GM18502 (cell line): ENCODE data around the gene NR2F6.
A peak's percentile ranks its signal among the peaks of the same experiment; 100 is the strongest.
"Not testable (repeated sequence)": the region's sequence is repeated elsewhere in the genome, so short reads cannot be mapped to it uniquely, and the experiment has no call there.

Source experiments
- ATAC-seq: cut with Tn5 transposase; IDR thresholded peaks from one replicate; pipeline ENCODE4 v1.9.1; 2021; ENCODE audit warnings: mild to moderate bottlenecking; ENCODE audit not compliant: unreplicated experiment, poor library complexity

NR2F6 gene

DNA sequence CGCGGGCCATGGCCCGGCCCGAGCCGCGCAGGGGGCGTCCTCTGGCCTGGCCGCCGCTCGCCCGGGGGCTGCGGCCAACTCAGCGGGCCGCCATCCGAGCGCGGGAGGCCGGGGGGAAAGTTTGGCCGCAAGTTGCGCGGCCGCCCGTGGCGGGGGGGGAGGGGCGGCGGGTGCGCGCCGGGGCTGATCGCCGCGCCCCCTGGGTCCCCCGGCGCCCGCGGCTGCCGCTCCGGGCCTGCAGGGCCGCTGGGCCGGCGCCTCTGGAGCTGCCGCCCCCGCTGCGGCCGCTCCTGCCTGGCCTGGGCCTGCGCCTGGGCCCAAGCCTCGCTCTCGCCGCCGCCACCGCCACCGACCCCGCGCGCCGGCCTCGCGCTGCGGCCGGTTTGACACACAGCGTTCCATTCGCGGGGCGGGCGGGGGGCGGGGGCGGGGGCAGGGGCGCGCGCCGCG is at the start of gene NR2F6:
TSS of gene NR2F6 (minus strand) at position 385 of the 450 bp plus-strand sequence. CDS start 699 bp downstream, outside the sequence.
- ATAC-seq, result peak; percentile 14

- no peak for ATAC-seq
Observed at GRCh38 chr19:17294051-17294891, 48.6 kb upstream of the NR2F6 start.

DNA sequence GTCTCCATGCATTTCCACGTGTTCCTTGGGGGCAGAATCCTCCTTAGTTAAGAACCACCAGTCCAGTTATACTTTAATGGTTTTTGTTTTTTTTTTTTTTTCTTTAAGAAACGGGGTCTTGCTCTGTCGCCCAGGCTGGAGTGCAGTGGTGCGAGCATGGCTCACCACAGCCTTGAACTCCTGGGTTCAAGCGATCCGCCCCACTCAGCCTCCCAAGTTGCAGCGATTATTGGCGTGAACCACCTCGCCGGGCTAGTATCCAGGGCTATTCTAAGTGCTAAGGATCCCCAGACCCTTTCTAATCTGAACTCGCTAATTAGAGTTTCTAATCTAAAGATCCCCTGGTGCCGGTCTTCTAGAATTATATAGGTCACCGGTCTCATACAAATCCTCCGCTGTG is 47.9 kb upstream of the NR2F6 start:
- ATAC-seq, result no peak

DNA sequence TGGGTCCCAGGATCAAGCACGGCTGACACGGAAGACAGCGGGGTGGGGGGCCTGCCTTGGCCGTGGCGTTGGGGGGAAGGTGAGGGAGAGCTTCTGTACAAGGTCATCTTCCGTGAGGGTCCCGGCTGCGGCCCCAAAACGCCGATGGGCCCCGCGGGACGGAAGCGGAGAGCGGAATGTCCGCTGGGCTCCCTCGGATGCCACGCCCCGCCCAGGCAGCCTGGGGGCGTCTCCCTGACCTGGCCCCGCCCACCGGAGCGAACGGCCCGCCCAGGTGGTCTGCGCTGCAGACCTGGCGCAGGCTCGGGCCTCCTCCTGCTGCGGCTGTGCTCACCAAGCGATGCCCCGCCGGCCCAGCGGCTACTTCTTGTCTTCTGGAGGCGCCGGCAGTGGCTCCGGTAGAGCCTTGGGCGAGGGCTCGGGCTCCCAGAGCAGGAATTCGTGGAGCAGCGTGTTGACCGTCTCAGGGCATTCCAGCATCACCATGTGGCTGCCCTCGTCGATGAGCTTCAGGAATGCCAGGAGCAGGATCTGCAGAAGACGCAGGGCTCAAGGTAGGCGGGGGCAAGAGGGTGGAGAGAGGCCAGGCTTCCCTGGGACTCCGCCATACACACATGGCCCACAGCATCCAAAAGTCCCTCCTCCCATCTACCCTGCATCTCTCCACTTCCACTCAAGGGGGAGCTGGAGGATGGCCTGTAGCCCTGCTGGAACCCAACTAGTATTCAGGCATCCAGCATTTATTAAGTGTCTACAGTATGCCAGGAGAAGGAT is 46.8 kb upstream of the NR2F6 start:
- ATAC-seq, result peak; percentile 74

DNA sequence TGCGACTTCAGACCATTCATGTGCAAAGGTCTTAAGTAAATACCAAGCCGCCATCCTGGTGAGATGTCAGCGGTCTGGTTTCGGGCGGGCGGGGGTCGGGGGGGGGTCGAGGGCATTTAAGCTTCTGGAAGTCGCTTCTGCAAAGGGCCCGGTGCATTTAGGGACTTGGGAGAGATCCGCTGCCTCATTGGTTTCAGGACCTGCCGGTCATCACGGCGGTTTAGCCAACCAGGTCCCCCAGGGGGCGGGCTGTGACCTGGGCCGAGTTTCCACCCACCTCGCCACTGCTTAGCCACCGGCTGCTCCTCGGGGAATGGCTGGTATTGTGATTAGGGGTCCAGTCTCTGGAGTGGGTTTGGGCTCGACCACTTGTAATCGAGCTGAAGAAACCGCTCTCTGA is 43.8 kb upstream of the NR2F6 start:
- no peak for ATAC-seq

DNA sequence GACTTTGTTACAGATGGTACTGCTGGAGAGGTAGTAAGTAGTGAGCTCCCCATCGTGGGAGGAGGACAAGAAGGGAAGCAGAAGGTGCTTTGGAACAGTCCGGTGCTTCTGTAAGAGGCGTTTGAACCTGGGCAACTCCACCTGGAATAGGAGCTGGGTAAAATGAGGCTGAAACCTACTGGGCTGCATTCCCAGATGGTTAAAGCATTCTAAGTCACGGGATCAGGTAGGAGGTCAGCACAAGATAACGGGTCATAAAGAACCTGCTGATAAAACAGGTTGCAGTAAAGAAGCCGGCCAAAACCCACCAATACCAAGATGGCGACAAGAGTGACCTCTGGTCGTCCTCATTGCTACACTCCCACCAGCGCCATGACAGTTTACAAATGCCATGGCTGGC is 41.0 kb upstream of the NR2F6 start:
- ATAC-seq, result no peak

DNA sequence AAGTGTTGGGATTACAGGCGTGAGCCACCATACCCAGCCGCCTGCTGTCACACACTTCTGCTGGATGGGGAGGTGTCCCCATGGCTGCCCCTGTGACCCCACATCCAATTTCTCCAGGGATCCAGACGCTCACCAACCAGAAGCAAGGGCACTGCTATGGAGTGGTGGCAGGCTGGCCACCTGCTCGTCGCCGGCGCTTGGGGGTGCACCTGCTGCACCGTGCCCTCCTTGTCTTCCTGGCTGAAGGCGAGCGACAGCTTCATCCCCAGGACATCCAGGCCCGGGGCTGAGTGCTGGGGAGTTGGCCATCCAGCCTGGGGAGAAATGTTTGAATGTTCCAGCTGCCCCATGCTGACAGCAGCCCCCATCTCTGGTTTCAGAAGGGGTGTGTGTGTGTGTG is 40.5 kb upstream of the NR2F6 start:
- no peak for ATAC-seq

DNA sequence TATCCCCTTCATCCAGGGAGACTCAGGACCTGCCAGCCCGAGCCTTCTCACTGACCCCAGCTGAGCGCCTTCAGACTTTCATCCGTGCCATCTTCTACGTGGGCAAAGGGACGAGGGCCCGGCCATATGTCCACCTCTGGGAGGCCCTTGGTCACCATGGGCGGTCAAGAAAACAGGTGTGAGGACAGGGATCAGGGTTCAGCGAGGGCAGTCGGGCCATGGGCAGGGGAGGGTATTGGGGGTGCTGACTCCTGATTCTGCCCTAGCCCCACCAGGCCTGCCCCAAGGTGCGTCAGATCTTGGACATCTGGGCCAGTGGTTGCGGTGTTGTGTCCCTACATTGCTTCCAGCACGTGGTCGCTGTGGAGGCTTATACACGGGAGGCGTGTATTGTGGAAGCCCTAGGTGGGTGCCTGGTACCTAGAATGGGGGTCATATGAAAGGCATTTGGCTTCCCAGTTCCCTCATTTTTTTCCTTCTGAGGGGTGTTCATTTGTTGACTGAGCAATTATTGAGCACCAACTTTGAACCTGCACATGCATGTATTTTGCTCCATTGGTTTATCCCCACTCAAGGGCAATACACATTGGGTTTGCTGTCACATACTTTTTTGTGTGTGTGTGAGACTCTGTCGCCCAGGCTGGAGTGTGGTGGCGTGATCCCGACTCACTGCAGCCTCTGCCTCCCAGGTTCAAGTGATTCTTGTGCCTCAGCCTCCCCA is 39.9 kb upstream of the NR2F6 start:
- ATAC-seq, result no peak

DNA sequence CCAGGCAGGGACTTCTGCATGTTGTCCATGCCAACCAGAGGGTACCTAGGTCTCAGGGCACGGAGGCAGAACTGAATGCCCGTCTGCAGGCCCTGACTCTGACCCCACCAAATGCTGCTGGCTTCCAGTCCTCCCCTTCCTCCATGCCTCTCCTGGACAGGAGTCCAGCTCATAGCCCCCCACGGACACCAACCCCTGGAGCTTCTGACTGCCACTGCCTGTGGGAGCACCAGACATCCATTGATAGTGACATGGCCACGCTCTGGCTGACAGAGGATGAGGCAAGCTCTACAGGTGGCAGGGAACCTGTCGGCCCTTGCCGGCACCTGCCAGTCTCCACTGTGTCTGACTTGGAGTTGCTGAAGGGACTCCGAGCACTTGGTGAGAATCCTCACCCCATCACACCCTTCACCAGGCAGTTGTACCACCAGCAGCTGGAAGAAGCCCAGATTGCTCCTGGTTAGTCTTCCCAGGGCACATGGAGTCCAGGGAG is 37.8 kb upstream of the NR2F6 start:
- ATAC-seq, result no peak

GRCh38 chr19:17282488-17283125 is 36.9 kb upstream of the NR2F6 start:
- ATAC-seq, result peak; percentile 67

DNA sequence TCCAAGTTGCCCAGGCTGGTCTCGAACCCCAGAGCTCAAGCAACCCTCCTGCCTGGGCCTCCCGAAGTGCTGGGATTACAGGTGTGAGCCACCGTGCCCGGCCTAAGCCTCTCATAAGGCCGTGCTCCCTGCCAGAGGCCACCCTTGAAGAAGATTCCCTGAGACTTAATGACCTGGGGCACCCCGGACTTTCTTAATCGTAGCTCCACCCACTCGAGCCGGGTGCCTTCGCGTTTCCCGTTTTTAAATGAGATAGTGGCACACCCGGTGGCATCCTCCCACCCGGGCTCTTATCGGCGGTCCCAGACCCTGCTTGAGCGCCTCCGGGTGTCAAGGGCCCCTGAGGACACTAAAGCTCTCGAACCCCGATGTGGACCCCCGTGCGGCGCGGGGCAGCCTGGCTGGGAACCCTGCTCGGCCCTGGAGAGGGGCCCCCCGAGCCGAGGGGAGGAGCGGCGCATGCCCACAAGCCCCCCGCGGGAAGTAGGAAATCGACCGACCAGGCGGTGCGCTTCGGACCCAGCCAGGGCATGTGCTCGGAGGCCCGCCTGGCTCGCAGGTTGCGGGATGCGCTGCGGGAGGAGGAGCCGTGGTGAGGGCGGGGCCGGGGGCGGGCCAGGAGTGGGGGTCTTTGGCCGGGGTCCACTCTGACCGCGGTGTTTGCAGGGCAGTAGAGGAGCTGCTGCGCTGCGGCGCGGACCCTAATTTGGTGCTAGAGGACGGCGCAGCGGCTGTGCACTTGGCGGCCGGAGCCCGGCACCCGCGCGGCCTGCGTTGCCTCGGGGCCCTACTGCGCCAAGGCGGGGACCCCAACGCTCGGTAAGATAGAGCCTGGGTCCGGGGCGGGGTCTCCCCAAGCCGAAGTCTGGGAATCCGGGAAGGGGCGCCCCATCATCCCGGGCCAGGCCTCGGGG is 35.9 kb upstream of the NR2F6 start, which contains the start of gene ANKLE1:
TSS of gene ANKLE1 (plus strand) at position 511 of the 914 bp plus-strand sequence. CDS start at position 531, 20 bp downstream.
- ATAC-seq, result peak; percentile 45

DNA sequence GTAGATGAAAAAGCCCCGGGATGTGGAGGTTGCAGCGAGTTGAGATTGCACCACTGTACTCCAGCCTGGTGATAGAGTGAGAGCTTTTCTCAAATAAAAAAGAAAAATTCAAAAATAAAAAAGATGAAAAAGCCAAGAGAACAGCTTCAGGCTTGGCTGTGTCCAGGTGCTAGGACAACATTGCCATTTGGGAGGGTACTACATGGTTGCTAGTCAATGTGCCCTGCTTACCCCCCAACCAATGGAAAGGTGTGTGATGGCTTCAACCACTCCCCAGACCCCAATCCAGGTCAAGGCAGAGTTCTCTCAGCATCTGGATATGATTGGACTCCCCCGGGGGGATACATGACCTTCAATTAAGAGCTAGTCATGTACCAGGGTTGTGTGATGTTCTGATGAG is 33.7 kb upstream of the NR2F6 start:
- ATAC-seq, result no peak

- ATAC-seq, result no peak
Observed at GRCh38 chr19:17275441-17276175, 29.9 kb upstream of the NR2F6 start.

GRCh38 chr19:17274892-17275291 is 29.2 kb upstream of the NR2F6 start:
- ATAC-seq, result not testable (repeated sequence)

- ATAC-seq, result no peak
Observed at GRCh38 chr19:17268754-17269153, 23.0 kb upstream of the NR2F6 start.

GRCh38 chr19:17266975-17267788 is 21.5 kb upstream of the NR2F6 start, which contains the start of gene BABAM1:
TSS of gene BABAM1 (plus strand) at chr19:17267443. CDS start at chr19:17268807, 1,364 bp downstream.
- peak; percentile 90 for ATAC-seq

DNA sequence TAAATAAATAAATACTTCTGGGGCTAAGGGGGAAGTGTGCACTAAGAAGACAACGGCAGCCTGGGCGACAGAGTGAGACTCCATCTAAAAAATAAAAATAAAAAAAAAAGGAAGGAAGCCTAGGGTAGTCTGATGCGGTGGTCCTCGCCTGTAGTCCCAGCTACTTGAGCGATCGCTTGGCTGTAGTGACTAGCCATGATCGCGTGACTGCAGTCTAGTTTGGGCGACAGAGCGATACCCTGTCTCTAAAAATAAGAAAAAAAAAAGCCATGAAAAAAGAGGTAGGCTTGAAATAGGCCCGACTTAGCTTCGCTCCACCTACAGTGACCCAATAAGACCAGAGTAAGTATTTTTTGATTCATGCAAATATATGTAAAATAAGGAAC is 20.9 kb upstream of the NR2F6 start:
- ATAC-seq, result no peak
